Aorta (tissue), 5 donors: ENCODE results near the gene POLR3H. TPM values are rescaled to one million over a fixed set of nuclear protein-coding genes. Genes with fewer than 3 reads are reported as not detected.

Experiments used
- ATAC-seq: fragments of 200-7000 bp; cut with Tn5 transposase; one replicate; pipeline ENCODE4 v1.9.1; 2022; ENCODE audit warnings: moderate library complexity; ENCODE audit not compliant: low FRiP score
- DNase-seq, 2 donors: peaks; one replicate each; pipeline ENCODE4 v3.0.0-alpha.2; 2020
- H3K27ac ChIP-seq, 2 donors: one replicate each; pipeline ENCODE4 v1.5.1; 2013; ENCODE audit warnings: low read length in 2 of 2, mild to moderate bottlenecking in 2 of 2, moderate library complexity in 2 of 2, control low read depth in 1 of 2, inconsistent platforms in 1 of 2, low read depth in 1 of 2
- H3K27me3 ChIP-seq, 2 donors: one replicate each; pipeline ENCODE4 v1.6.1; 2013; ENCODE audit warnings: control low read depth in 1 of 2, low read length in 1 of 2, mild to moderate bottlenecking in 1 of 2, moderate library complexity in 1 of 2; ENCODE audit not compliant: insufficient read depth in 2 of 2, control insufficient read depth in 1 of 2
- H3K36me3 ChIP-seq, 2 donors: one replicate each; pipeline ENCODE4 v1.6.1; 2013; ENCODE audit warnings: control low read depth in 1 of 2, low read length in 1 of 2, mild to moderate bottlenecking in 1 of 2; ENCODE audit not compliant: insufficient read depth in 2 of 2, control insufficient read depth in 1 of 2
- H3K4me1 ChIP-seq, 2 donors: one replicate each; pipeline ENCODE4 v1.6.1; 2013; ENCODE audit warnings: low read length in 2 of 2, control low read depth in 1 of 2, mild to moderate bottlenecking in 1 of 2, moderate library complexity in 1 of 2; ENCODE audit not compliant: insufficient read depth in 2 of 2, control insufficient read depth in 1 of 2
- H3K4me3 ChIP-seq, 2 donors: one replicate each; pipeline ENCODE4 v1.5.1; 2013; ENCODE audit warnings: low read length in 2 of 2, control low read depth in 1 of 2, mild to moderate bottlenecking in 1 of 2
- H3K9me3 ChIP-seq: one replicate; pipeline ENCODE4 v1.6.1; 2013; ENCODE audit warnings: mild to moderate bottlenecking, low read length; ENCODE audit not compliant: control insufficient read depth
- WGBS, 2 donors: extraction: QIAGEN DNeasy Blood & Tissue Kit; methylation state at CpG; one replicate each; pipeline ENCODE4 v1.1.7; 2013; 5-methylcytosine and 5-hydroxymethylcytosine counted together
- intact Hi-C, 2 donors: fragments of 100-400 bp; cut with DNase I; formaldehyde crosslinking; loops; one replicate each; pipeline versions ENCODE4 v1.14.2 to v1.15.0; 2022
- polyA plus RNA-seq, 2 donors: library from polyadenylated mRNA; stranded (reverse); fragments of 200-250 nt; gene quantifications; one replicate each; pipeline ENCODE4 v1.2.3, GENCODE V29; 2013
- total RNA-seq, 2 donors: library from RNA; stranded (reverse); fragmentation: NEBNext Ultra II Directional; extraction: Animal tissue kit (Norgen Biotek cat#: 25700); gene quantifications; one replicate each; pipeline ENCODE4 v1.2.1, GENCODE V29; 2021
- donor health status: healthy with polysubstance abuse.
- donor health status: Bipolar disorder and iron deficiency.
- donor health status: DM: no; HTN: no; CAD: no.
- donor health status: DM: no; HTN: no; CAD: no.
- donor health status: DM: yes; HTN: yes; CAD: no.

Gene POLR3H
- total and polyA plus RNA-seq, 4 donors = 9.4 to 29.2 (median 23.2) TPM

GRCh38 chr22:41521126-41521525 lies 23.1 kb downstream of the POLR3H start:
- no peaks in the 10 kb centered on the region for H3K4me1 ChIP-seq
- no peak for ATAC-seq
- H3K27me3 ChIP-seq = no peaks in the 10 kb centered on the region
- H3K36me3 ChIP-seq = no peaks in the 10 kb centered on the region
- no peak overlapping the region for H3K27ac ChIP-seq
- 60 to 71% methylated on average over 3 of the region's 3 CpGs for WGBS, 2 donors
- intact Hi-C loops = loop anchor here in 1 of 2 donors (5.0 to 10.0 kb wide), 2 partner anchors 39 to 236 kb away; partner anchors contain the start of gene RANGAP1
- no peak for DNase-seq
- no peak overlapping the region for H3K4me3 ChIP-seq
- no peaks in the 10 kb centered on the region for H3K9me3 ChIP-seq

GRCh38 chr22:41518048-41518347 lies 26.3 kb downstream of the POLR3H start:
- Histone ChIP-seq H3K36me3 (no peaks in the 10 kb centered on the region), H3K27ac (no peak overlapping the region)
- ATAC-seq = no peak

GRCh38 chr22:41517172-41518047 lies 26.9 kb downstream of the POLR3H start:
- H3K27ac ChIP-seq = no peak overlapping the region
- peak in 1 of 2 donors; percentile 89 for DNase-seq
- no peak overlapping the region for H3K4me3 ChIP-seq
- no peaks in the 10 kb centered on the region for H3K9me3 ChIP-seq
- 50 to 52% methylated on average over 22 of the region's 22 CpGs for WGBS, 2 donors
- H3K27me3 ChIP-seq = no peaks in the 10 kb centered on the region
- H3K36me3 ChIP-seq = no peaks in the 10 kb centered on the region
- peak; percentile 78 for ATAC-seq
- intact Hi-C loops = loop anchor here (1.0 to 10.0 kb wide), 4 partner anchors 50 to 115 kb away; partner anchors contain the start of genes ACO2 (in 2 of the 2) and PHF5A (in 2 of the 2)
- H3K4me1 ChIP-seq = no peaks in the 10 kb centered on the region

More at GRCh38 chr22:41518048-41518347, 26.3 kb downstream of the POLR3H start:
- Histone ChIP-seq H3K4me3 (no peak overlapping the region), H3K27me3 (no peaks in the 10 kb centered on the region), H3K9me3 (no peaks in the 10 kb centered on the region), H3K4me1 (no peaks in the 10 kb centered on the region)
- WGBS, 2 donors = 46% methylated on average over 7 of the region's 7 CpGs
- no peak for DNase-seq
- intact Hi-C loops = loop anchor here (5.0 to 10.0 kb wide), 2 partner anchors 51 to 53 kb away; partner anchors contain the start of genes ACO2 (in 2 of the 2) and PHF5A (in 2 of the 2)

GRCh38 chr22:41516462-41516861 lies 27.8 kb downstream of the POLR3H start:
- ATAC-seq (no peak), DNase-seq (no peak)
- no peaks in the 10 kb centered on the region for H3K4me1 ChIP-seq
- no peaks in the 10 kb centered on the region for H3K9me3 ChIP-seq
- H3K4me3 ChIP-seq = no peak overlapping the region
- no peaks in the 10 kb centered on the region for H3K36me3 ChIP-seq
- WGBS, 2 donors = 84 to 89% methylated on average over 8 of the region's 8 CpGs
- H3K27ac ChIP-seq = no peak overlapping the region
- H3K27me3 ChIP-seq = no peaks in the 10 kb centered on the region
- intact Hi-C loops = loop anchor here (2.0 to 10.0 kb wide), 3 partner anchors 49 to 114 kb away; partner anchors contain the start of genes ACO2 (in 2 of the 2) and PHF5A (in 2 of the 2)

- H3K27ac ChIP-seq = no peak overlapping the region
- H3K9me3 ChIP-seq = no peaks in the 10 kb centered on the region
- H3K4me3 ChIP-seq = no peak overlapping the region
- DNase-seq (no peak), ATAC-seq (no peak)
- no peaks in the 10 kb centered on the region for H3K27me3 ChIP-seq
- no peaks in the 10 kb centered on the region for H3K36me3 ChIP-seq
- WGBS, 2 donors = 68 to 78% methylated on average over 5 of the region's 5 CpGs
- intact Hi-C loops = loop anchor here in 1 of 2 donors (10.0 kb wide), 1 partner anchor 49 kb away; the partner anchor contains the start of genes ACO2 and PHF5A
- no peaks in the 10 kb centered on the region for H3K4me1 ChIP-seq
These were observed 30.9 kb downstream of the POLR3H start for GRCh38 chr22:41513391-41513790.

- no peaks in the 10 kb centered on the region for H3K9me3 ChIP-seq
- no peaks in the 10 kb centered on the region for H3K27me3 ChIP-seq
- ATAC-seq = no peak
- H3K4me1 ChIP-seq = no peaks in the 10 kb centered on the region
- no peak for DNase-seq
- H3K36me3 ChIP-seq = no peaks in the 10 kb centered on the region
- H3K27ac ChIP-seq = no peak overlapping the region
- WGBS, 2 donors = 48 to 56% methylated on average over 17 of the region's 17 CpGs
- no peak overlapping the region for H3K4me3 ChIP-seq
- intact Hi-C loops = loop anchor here in 1 of 2 donors (10.0 kb wide), 1 partner anchor 48 kb away; the partner anchor contains the start of genes ACO2 and PHF5A
These were observed 31.7 kb downstream of the POLR3H start for GRCh38 chr22:41512421-41513194.

- no peaks in the 10 kb centered on the region for H3K4me1 ChIP-seq
- ATAC-seq (no peak), DNase-seq (no peak)
- intact Hi-C loops = loop anchor here in 1 of 2 donors (10.0 kb wide), 1 partner anchor 47 kb away; the partner anchor contains the start of genes ACO2 and PHF5A
- no peaks in the 10 kb centered on the region for H3K9me3 ChIP-seq
- WGBS, 2 donors = 9 to 19% methylated on average over 2 of the region's 2 CpGs
- H3K36me3 ChIP-seq = no peaks in the 10 kb centered on the region
- H3K4me3 ChIP-seq = no peak overlapping the region
- H3K27me3 ChIP-seq = no peaks in the 10 kb centered on the region
- H3K27ac ChIP-seq = no peak overlapping the region
These were observed 32.7 kb downstream of the POLR3H start for GRCh38 chr22:41511521-41511968.

GRCh38 chr22:41508770-41509170 lies 35.5 kb downstream of the POLR3H start:
- no peaks in the 10 kb centered on the region for H3K9me3 ChIP-seq
- peak overlapping the region in 1 of 2 donors; percentile 13 for H3K27ac ChIP-seq
- 9 to 11% methylated on average over 12 of the region's 12 CpGs for WGBS, 2 donors
- intact Hi-C loops = no loop called here
- H3K4me1 ChIP-seq = no peaks in the 10 kb centered on the region
- no peak overlapping the region for H3K4me3 ChIP-seq
- ATAC-seq = peak; percentile 12
- no peaks in the 10 kb centered on the region for H3K27me3 ChIP-seq
- no peak for DNase-seq
- H3K36me3 ChIP-seq = no peaks in the 10 kb centered on the region
